PC-3 (cell line): ENCODE results near the gene SLC18A2. TPM values are rescaled to one million over a fixed set of nuclear protein-coding genes. Genes with fewer than 3 reads are reported as not detected.

ENCODE experiments used
- ATAC-seq: fragments of 200-7000 bp; cut with Tn5 transposase; 2 replicates; pipeline ENCODE4 v1.9.1; 2020; ENCODE audit warnings: mild to moderate bottlenecking, moderate library complexity
- BruUV-seq: library from RNA; stranded (reverse); fragments of 400-500 nt; replicated peaks from 2 replicates; lab custom pipeline; 2021; lab: Mats Ljungman, UMichigan
- CTCF ChIA-PET: fragments of 300-600 bp; sonication (Branson Sonifier 250); formaldehyde crosslinking; loops from one replicate; lab custom pipeline; 2022; ENCODE audit warnings: antibody characterized with exemption; lab: Charles Lee
- POLR2A ChIA-PET: fragments of 300-600 bp; sonication (Branson Sonifier 250); formaldehyde crosslinking; loops from one replicate; lab custom pipeline; 2022; ENCODE audit warnings: antibody characterized with exemption; ENCODE audit not compliant: unreplicated experiment; lab: Charles Lee
- DNase-seq: peaks from one replicate; pipeline ENCODE4 v3.0.0-alpha.2; 2015
- H2AFZ ChIP-seq: fragments of 300-600 bp; sonication (generic); 2 replicates; pipeline ENCODE4 v1.6.0; 2016; ENCODE audit warnings: antibody characterized with exemption, low read length
- H3F3A ChIP-seq: fragments of 300-600 bp; sonication (generic); one replicate; pipeline ENCODE4 v1.6.0; 2017; ENCODE audit warnings: antibody characterized with exemption, low read length, control low read depth, mild to moderate bottlenecking; ENCODE audit not compliant: unreplicated experiment
- H3K27ac ChIP-seq: fragments of 300-600 bp; sonication (generic); 2 replicates; pipeline ENCODE4 v1.5.1; 2016; ENCODE audit warnings: mild to moderate bottlenecking, low read length
- H3K27me3 ChIP-seq: fragments of 300-600 bp; sonication (generic); 2 replicates; pipeline ENCODE4 v1.6.1; 2016; ENCODE audit warnings: low read length, mixed read lengths
- H3K36me3 ChIP-seq: fragments of 300-600 bp; sonication (generic); 2 replicates; pipeline ENCODE4 v1.6.1; 2016; ENCODE audit warnings: low read depth, mixed run types, low read length, mixed read lengths
- H3K4me1 ChIP-seq: fragments of 300-600 bp; sonication (generic); 2 replicates; pipeline ENCODE4 v1.5.1; 2016; ENCODE audit warnings: low read length; ENCODE audit not compliant: insufficient read depth
- H3K4me2 ChIP-seq: fragments of 300-600 bp; sonication (generic); 2 replicates; pipeline ENCODE4 v1.6.0; 2016; ENCODE audit warnings: low read length
- H3K4me3 ChIP-seq: fragments of 300-600 bp; sonication (generic); 2 replicates; pipeline ENCODE4 v1.5.1; 2016; ENCODE audit warnings: mild to moderate bottlenecking, low read length, mixed read lengths
- H3K79me2 ChIP-seq: fragments of 300-600 bp; sonication (generic); 2 replicates; pipeline ENCODE4 v1.6.1; 2017; ENCODE audit warnings: low read length, mixed read lengths
- H3K9ac ChIP-seq: fragments of 300-600 bp; sonication (generic); 2 replicates; pipeline ENCODE4 v1.6.0; 2016; ENCODE audit warnings: mild to moderate bottlenecking, low read length
- H3K9me2 ChIP-seq: fragments of 300-600 bp; sonication (generic); replicated peaks from 2 replicates; pipeline ENCODE4 v1.6.1; 2016; ENCODE audit warnings: mixed run types, low read length, mixed read lengths
- H3K9me3 ChIP-seq: fragments of 300-600 bp; sonication (generic); 2 replicates; pipeline ENCODE4 v1.6.1; 2016; ENCODE audit warnings: low read length, mixed read lengths
- H4K20me1 ChIP-seq: fragments of 300-600 bp; sonication (generic); 2 replicates; pipeline ENCODE4 v1.6.1; 2016; ENCODE audit warnings: low read length, mixed read lengths
- EZH2 ChIP-seq: fragments of 300-600 bp; sonication (generic); IDR thresholded peaks from one replicate; pipeline ENCODE4 v1.6.1; 2017; ENCODE audit warnings: antibody characterized with exemption, mild to moderate bottlenecking, low read length; ENCODE audit not compliant: unreplicated experiment
- EZH2phosphoT487 ChIP-seq: fragments of 300-600 bp; sonication (generic); IDR thresholded peaks from 2 replicates; pipeline ENCODE4 v1.6.1; 2018; ENCODE audit warnings: mild to moderate bottlenecking, antibody characterized with exemption, low read length, borderline replicate concordance
- intact Hi-C: fragments of 100-400 bp; cut with micrococcal nuclease; formaldehyde crosslinking; loops from 2 replicates; pipeline ENCODE4 v1.9.0; 2023
- total RNA-seq: library from RNA; depleted of rRNA; stranded (reverse); fragments of >200 nt; gene quantifications from 2 replicates; pipeline ENCODE4 v1.2.3, GENCODE V29; 2014
- TF ChIP-seq, protein P1 (sequence below): fragments of 300-600 bp; sonication (generic); conservative IDR thresholded peaks from 2 replicates; pipeline ENCODE4 v1.5.1; 2017; ENCODE audit warnings: antibody characterized with exemption, low read depth, mild to moderate bottlenecking, low read length

Gene SLC18A2
- total RNA-seq, 1 experiment from 2014 or later = not detected

GRCh38 chr10:117241541-117242462 is 888 bp downstream of the SLC18A2 start:
- TF ChIP-seq EZH2 = no peak
- TF ChIP-seq, protein P1, sequence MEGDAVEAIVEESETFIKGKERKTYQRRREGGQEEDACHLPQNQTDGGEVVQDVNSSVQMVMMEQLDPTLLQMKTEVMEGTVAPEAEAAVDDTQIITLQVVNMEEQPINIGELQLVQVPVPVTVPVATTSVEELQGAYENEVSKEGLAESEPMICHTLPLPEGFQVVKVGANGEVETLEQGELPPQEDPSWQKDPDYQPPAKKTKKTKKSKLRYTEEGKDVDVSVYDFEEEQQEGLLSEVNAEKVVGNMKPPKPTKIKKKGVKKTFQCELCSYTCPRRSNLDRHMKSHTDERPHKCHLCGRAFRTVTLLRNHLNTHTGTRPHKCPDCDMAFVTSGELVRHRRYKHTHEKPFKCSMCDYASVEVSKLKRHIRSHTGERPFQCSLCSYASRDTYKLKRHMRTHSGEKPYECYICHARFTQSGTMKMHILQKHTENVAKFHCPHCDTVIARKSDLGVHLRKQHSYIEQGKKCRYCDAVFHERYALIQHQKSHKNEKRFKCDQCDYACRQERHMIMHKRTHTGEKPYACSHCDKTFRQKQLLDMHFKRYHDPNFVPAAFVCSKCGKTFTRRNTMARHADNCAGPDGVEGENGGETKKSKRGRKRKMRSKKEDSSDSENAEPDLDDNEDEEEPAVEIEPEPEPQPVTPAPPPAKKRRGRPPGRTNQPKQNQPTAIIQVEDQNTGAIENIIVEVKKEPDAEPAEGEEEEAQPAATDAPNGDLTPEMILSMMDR = no peak
- no peak for TF ChIP-seq EZH2phosphoT487
- H3K4me3 ChIP-seq = peak overlapping the region; percentile 55
- intact Hi-C loops = no loop called here
- H3K27ac ChIP-seq = no peak overlapping the region
- peaks cover 5% of the 10 kb centered on the region; the same call in 1 of the 2 replicates for H3K27me3 ChIP-seq
- no peaks in the 10 kb centered on the region for H3F3A ChIP-seq
- ATAC-seq (peak; percentile 80), DNase-seq (no peak)
- POLR2A ChIA-PET = no interaction called here
- H4K20me1 ChIP-seq = no peaks in the 10 kb centered on the region
- no peaks in the 10 kb centered on the region for H3K9me2 ChIP-seq
- H3K4me2 ChIP-seq = peak overlapping the region; percentile 73
- no peaks in the 10 kb centered on the region for H3K9me3 ChIP-seq
- BruUV-seq = no TSS peak
- no peaks in the 10 kb centered on the region for H3K36me3 ChIP-seq
- no peak overlapping the region for H3K9ac ChIP-seq
- peak overlapping the region; percentile 48; the same call in 1 of the 2 replicates for H2AFZ ChIP-seq
- no peaks in the 10 kb centered on the region for H3K79me2 ChIP-seq
- CTCF ChIA-PET = interaction anchor here (0.7 to 1.0 kb wide), 2 partner anchors 78 to 92 kb away, joined by 3 read pairs; no protein-coding TSS in a partner anchor
- no peaks in the 10 kb centered on the region for H3K4me1 ChIP-seq

DNA sequence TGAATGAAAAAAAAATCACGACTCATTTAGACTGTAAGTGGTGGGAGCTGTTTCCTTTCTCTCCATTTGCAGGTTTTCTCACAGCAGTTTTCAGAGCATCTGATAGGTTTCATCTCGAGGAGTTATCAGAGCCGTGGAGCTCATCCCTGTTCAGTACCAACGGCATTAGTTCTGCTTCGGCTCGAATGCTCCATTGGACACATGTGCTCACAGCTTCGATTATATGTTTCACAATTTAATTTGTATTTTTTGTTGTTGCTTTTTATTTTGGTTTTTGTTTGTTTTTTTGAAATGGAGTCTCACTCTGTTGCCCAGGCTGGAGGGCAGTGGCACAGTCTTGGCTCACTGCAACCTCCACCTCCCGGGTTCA is 1.5 kb downstream of the SLC18A2 start:
- no peak for TF ChIP-seq EZH2phosphoT487
- no peak for TF ChIP-seq EZH2
- TF ChIP-seq, protein P1 = no peak

More for the DNA sequence above, 1.5 kb downstream of the SLC18A2 start:
- no peak overlapping the region for H3K9ac ChIP-seq
- ChIA-PET CTCF (no interaction called here), POLR2A (no interaction called here)
- H3K27me3 ChIP-seq = peaks cover 5% of the 10 kb centered on the region; the same call in 1 of the 2 replicates
- H3F3A ChIP-seq = no peaks in the 10 kb centered on the region
- intact Hi-C loops = no loop called here
- H3K4me3 ChIP-seq = no peak overlapping the region
- H3K36me3 ChIP-seq = no peaks in the 10 kb centered on the region
- H3K27ac ChIP-seq = no peak overlapping the region
- H3K4me2 ChIP-seq = no peak overlapping the region
- no TSS peak for BruUV-seq
- H2AFZ ChIP-seq = no peak overlapping the region
- no peaks in the 10 kb centered on the region for H3K9me3 ChIP-seq
- DNase-seq = no peak
- H3K9me2 ChIP-seq = no peaks in the 10 kb centered on the region
- no peaks in the 10 kb centered on the region for H3K79me2 ChIP-seq
- H4K20me1 ChIP-seq = no peaks in the 10 kb centered on the region
- no peak for ATAC-seq
- no peaks in the 10 kb centered on the region for H3K4me1 ChIP-seq
